Large intestine (tissue), 3 donors: ENCODE results near the gene TEPSIN. TPM values are rescaled to one million over a fixed set of nuclear protein-coding genes. Genes with fewer than 3 reads are reported as not detected.

Source experiments
- DNase-seq, 2 donors: peaks; one replicate each; pipeline versions ENCODE4 v3.0.0 to v3.0.0-alpha.2; 2013
- H3K27ac ChIP-seq: one replicate; pipeline ENCODE4 v1.5.1; 2013; ENCODE audit warnings: low read length
- H3K27me3 ChIP-seq: 2 replicates; pipeline ENCODE4 v1.6.1; 2013; ENCODE audit warnings: low read length; ENCODE audit not compliant: control insufficient read depth, insufficient read depth
- H3K36me3 ChIP-seq: 2 replicates; pipeline ENCODE4 v1.6.1; 2013; ENCODE audit warnings: low read length; ENCODE audit not compliant: control insufficient read depth, insufficient read depth
- H3K4me1 ChIP-seq: one replicate; pipeline ENCODE4 v1.6.1; 2013; ENCODE audit warnings: low read length; ENCODE audit not compliant: control insufficient read depth, insufficient read depth
- H3K4me3 ChIP-seq: one replicate; pipeline ENCODE4 v1.5.1; 2013; ENCODE audit warnings: low read length
- H3K9me3 ChIP-seq: one replicate; pipeline ENCODE4 v1.6.1; 2013; ENCODE audit warnings: mild to moderate bottlenecking, low read depth, low read length, moderate library complexity; ENCODE audit not compliant: control insufficient read depth
- WGBS: methylation state at CpG from one replicate; pipeline ENCODE4 v1.1.5; 2013; ENCODE audit warnings: low lambda C conversion rate; ENCODE audit not compliant: insufficient coverage; 5-methylcytosine and 5-hydroxymethylcytosine counted together
- polyA plus RNA-seq: library from polyadenylated mRNA; unstranded; fragments of 120-200 nt; gene quantifications from one replicate; pipeline ENCODE4 v1.2.1, GENCODE V29; 2013

TEPSIN gene
- polyA plus RNA-seq, 1 donor, result 32.1 TPM

DNA sequence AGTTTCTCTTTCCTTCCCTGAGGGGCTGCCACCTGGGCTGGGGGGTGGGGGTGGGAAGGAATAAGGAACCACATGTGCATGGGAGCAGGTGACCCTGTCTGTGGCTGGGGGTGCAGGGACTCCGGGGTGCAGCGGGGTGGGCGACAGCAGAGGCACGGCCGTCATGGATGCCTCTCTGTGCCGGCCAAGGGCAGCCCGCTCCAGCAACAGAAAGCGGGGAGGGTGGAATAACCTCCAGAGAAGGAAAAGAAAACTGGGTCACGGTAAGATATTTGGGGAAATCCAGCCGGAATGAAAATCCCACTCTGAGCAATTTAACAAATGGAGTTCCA lies 4.4 kb upstream of the TEPSIN start:
- Histone ChIP-seq H3K9me3 (peaks cover 3% of the 10 kb centered on the region), H3K36me3 (peaks cover 16% of the 10 kb centered on the region), H3K27me3 (no peaks in the 10 kb centered on the region), H3K4me1 (peaks cover 5% of the 10 kb centered on the region), H3K27ac (no peak overlapping the region), H3K4me3 (no peak overlapping the region)
- no peak for DNase-seq
- 100% methylated on average over 1 of the region's 10 CpGs for WGBS

DNA sequence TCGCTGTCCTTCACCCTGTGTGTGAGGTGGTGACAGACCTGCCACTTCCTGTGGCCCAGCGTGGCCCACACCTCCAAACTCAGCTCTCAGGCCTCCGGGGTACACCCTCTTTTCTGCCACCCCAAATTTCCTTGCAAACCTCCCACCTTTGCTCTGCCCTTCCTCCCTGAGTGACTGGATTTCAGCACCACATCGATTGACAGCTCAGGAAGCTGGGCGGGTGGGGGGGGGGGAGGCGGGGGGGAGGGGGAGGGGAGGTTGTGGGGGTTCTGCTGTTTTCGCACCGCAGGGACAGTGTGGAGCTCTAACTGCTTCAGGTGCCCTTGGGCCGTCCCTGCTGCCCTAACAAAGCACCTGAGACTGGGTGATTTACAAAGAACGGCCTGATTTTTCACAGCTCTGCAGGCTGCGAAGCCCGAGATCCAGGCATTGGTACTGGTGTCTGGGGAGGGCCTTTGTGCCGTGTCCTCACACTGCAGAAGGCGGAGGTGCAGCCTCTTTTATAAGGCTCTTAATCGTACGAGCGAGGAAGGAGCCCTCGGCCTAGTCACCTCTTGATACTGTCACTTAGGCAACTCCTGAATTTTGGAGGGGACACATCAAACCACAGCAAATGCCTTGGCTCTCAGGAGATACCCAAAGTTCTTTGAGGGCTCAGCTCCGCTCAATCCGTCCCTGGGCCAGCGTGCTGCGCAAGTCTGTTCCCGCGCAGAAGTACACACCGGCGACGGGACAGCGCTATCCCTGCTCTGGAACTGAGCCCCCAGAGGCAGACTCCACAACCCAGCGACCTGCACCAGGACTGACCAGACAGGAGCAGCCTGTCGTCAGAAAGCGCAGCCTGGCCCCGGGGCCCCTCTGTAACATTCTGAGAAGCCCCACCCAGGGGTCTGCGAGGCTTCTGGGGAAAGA lies 3.8 kb upstream of the TEPSIN start:
- WGBS, result no CpG with 5 or more reads among the region's 33 CpGs
- peaks cover 16% of the 10 kb centered on the region for H3K36me3 ChIP-seq

DNA sequence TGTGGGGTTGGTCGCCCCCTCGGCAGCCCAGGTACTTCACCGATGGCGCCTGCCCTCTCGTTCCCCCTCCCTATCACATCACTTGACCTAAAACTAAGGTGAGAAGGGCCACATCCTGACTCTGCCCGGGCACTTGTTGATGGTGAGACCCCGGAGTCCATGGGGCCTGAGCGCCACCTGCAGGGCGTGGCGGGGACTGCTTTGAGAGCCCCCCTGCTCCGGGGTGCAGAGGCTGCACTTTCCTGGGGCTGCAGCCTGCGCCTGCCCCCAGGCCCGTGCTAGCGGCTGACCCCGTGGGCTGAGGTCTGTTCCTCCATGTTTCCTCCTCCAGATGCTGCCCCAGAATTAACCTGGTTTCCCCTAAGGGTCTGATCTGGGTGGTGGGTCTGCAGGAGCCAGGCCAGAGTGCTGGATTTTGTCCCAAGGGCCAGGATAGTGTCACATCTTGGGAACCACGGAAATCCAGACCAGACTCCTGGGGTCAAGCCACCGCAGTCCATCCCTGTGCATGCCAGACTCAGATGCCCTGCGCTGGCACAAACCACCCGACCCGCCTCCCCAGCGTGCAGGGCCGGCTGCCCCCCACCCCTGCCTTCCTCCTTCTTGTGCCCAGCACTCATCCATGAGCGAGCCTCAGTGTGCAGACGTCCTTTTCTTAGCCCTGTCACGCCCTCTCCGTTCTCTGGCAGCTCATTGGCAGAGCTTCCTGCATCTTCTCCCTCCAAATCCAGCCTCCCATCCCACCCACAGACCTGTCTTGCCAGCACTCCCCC lies 3.0 kb upstream of the TEPSIN start:
- Histone ChIP-seq H3K27ac (no peak overlapping the region), H3K36me3 (peaks cover 17% of the 10 kb centered on the region), H3K27me3 (no peaks in the 10 kb centered on the region), H3K4me3 (no peak overlapping the region), H3K4me1 (peaks cover 17% of the 10 kb centered on the region), H3K9me3 (peaks cover 3% of the 10 kb centered on the region)
- DNase-seq, result peak in 1 of 2 donors; percentile 26
- 80% methylated on average over 1 of the region's 26 CpGs for WGBS

More for the DNA sequence above, 3.8 kb upstream of the TEPSIN start:
- no peak overlapping the region for H3K27ac ChIP-seq
- H3K27me3 ChIP-seq, result no peaks in the 10 kb centered on the region
- H3K4me3 ChIP-seq, result no peak overlapping the region
- peaks cover 9% of the 10 kb centered on the region for H3K4me1 ChIP-seq
- DNase-seq, result no peak
- peaks cover 3% of the 10 kb centered on the region for H3K9me3 ChIP-seq

DNA sequence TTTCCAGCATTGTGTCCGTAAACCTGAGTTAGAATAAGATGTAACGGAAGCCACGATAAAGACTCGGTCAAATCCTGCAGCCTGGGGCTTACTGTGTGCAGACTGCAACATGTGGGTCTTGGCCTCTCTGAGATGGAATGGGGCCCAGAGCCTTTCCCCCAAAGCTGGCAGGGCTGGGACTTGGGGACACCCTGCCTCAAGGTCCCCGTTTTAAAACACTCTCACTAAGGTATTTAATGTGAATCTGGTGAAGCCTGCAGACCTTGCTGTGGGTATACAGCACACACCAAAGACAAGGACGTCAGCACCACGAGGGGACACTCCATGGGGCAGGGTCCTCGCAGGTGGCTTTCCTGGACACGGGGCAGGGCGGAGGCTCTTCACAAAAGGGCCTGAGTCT lies 2.3 kb upstream of the TEPSIN start:
- H3K27me3 ChIP-seq, result no peaks in the 10 kb centered on the region
- no peak overlapping the region for H3K27ac ChIP-seq
- DNase-seq, result no peak
- H3K9me3 ChIP-seq, result peaks cover 1% of the 10 kb centered on the region
- WGBS, result no CpG with 5 or more reads among the region's 10 CpGs
- peaks cover 17% of the 10 kb centered on the region for H3K4me1 ChIP-seq
- H3K4me3 ChIP-seq, result no peak overlapping the region
- peaks cover 14% of the 10 kb centered on the region for H3K36me3 ChIP-seq

DNA sequence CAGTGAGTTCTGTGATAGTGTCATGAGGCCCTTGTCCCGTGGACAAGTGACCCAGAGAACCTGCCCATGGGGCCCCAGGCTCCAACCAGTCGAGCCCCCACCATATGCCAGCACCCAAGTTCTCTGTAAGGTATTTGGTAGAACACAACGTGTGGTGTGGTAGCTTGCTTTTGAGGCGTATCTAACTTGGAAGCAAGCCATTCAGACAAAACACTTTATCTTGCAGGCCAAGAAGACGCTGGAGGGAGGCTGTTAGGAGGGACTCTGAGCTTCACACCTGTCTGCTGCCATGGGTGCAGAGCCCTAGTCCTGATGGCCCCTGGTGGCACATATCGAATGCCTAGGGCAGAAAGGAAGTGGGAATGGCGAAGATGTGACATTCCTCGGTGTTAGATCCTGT lies 1.9 kb upstream of the TEPSIN start:
- WGBS, result no CpG with 5 or more reads among the region's 8 CpGs
- no peaks in the 10 kb centered on the region for H3K27me3 ChIP-seq
- no peak overlapping the region for H3K4me3 ChIP-seq
- peaks cover 17% of the 10 kb centered on the region for H3K4me1 ChIP-seq
- H3K27ac ChIP-seq, result no peak overlapping the region
- peaks cover 11% of the 10 kb centered on the region for H3K36me3 ChIP-seq
- no peaks in the 10 kb centered on the region for H3K9me3 ChIP-seq
- no peak for DNase-seq

DNA sequence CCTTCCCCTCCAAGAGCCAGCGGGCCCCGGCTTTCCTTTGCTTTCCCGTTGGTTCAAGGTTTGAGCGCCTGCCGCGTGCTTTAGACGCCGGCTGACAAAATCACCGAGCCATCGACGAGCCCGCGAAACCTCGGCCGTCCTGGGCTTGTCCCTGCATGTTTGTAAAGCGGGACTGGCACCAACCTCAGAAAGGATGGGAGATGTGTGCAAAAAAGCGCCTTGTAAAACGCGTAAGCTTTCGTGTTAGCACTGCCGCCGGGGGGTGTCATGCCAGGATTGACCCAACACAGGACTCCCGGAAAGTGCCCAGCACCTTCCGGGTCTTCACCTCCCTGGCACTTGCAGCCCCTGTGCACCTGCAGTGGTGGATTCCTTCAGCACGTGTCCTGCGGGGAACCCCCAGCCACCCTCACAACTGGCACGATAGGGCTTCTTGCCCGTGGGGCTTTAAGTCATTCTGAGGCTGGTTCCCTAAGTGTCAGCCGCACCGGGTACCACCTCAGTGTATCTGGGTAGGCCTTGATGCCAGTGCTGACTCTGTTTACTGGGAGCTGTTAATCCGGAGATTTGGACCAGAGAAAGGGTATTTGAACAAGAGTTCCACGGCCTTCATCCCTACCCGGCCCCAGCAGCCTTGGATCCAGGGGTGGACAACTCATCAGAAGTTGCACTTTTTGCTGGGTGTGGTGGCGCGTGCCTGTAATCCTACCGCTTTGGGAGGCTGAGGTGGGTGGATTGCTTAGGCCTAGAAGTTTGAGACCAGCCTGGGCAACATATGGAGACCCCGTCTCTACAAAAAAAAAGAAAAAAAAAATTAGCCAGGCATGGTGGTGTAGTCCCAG lies 1.1 kb upstream of the TEPSIN start:
- WGBS, result no CpG with 5 or more reads among the region's 37 CpGs

DNA sequence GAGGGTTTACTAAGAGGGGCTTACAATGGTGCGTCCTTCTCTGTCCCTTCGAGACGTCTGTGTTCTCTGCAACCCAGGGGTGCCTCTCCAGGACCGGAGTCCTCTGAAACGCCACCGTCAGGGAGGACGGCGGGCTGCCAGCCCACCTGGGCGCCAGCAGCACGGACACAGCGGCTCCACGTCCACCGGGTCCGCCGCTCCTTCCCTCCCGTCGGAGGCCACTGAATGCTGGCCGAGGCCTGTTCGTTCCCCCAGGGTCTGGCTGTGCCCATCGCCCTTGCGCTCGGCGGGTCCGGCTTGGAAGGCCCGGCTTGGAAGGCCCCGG lies 403 bp downstream of the TEPSIN start:
- no CpG with 5 or more reads among the region's 26 CpGs for WGBS
- Histone ChIP-seq H3K4me3 (peak overlapping the region; percentile 66), H3K4me1 (peaks cover 17% of the 10 kb centered on the region), H3K27ac (no peak overlapping the region), H3K27me3 (no peaks in the 10 kb centered on the region), H3K36me3 (peaks cover 16% of the 10 kb centered on the region), H3K9me3 (no peaks in the 10 kb centered on the region)
- no peak for DNase-seq

More for the DNA sequence above, 1.1 kb upstream of the TEPSIN start:
- DNase-seq, result no peak
- Histone ChIP-seq H3K9me3 (no peaks in the 10 kb centered on the region), H3K4me1 (peaks cover 17% of the 10 kb centered on the region), H3K4me3 (peak overlapping the region; percentile 75), H3K27me3 (no peaks in the 10 kb centered on the region), H3K27ac (no peak overlapping the region), H3K36me3 (peaks cover 10% of the 10 kb centered on the region)

DNA sequence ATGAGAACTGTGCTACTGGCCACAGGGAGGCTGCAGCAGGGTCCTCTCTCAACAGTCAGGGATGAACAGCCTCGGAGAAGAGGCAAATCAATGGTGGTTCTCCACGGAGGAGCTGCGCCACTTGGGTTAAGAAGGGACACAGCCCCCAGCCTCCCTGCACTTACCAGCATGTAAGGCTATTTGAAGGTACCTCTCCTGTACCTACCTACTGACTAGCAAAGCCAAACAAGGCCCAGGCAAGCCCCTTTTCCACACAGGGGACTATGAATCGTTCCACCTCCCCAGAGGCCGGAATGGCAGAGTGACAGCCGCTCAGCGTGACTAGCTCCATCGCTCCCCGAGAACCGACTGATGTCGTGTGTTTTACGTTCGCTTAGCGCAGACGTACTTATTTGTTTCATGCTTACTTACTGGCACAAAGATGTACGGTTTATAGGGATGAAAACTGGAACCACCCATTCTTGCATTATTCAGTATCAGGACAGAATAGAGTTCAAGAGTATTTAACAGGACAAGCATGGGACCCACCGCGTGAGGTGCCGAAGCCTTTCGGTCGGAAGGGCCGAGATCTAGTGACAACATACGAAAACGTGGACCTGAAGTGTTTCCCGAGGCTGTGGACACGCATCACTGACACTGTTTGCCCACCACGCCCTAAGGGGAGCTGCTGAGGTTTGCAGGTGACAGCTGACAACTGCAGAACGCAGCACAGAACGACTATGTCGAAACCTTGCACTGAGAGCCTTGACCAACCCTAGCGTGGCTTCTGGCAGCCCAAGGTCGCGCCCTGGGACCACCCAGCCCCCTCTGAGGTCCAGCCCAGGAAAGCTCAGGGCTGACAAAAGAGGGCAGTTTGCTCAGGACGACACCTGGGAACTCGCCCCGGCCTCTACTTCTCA lies 1.0 kb downstream of the TEPSIN start:
- H3K36me3 ChIP-seq, result peaks cover 22% of the 10 kb centered on the region
- peak overlapping the region; percentile 66 for H3K4me3 ChIP-seq
- DNase-seq, result no peak
- no peaks in the 10 kb centered on the region for H3K27me3 ChIP-seq
- H3K27ac ChIP-seq, result no peak overlapping the region
- H3K4me1 ChIP-seq, result peaks cover 17% of the 10 kb centered on the region
- peaks cover 2% of the 10 kb centered on the region for H3K9me3 ChIP-seq
- 80% methylated on average over 1 of the region's 36 CpGs for WGBS

DNA sequence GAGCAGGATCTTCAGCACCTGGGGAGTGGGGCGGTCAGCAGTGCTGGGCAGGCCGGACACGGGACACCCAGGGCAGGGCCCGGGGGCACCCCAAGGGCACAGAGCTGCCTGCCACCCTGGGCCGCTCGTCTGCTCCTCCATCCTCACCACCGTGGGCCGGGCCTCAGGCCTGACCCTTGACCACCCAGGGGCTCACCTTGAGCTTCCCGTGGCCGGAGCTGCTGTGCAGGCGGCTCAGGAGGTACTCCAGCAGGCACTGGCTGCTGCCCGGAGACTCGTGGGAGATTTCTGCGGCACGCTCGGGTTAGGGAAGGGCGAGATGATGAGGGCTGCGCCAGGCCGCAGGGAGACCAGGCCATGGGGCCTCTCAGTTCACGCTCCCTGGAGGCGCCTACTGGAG lies 2.1 kb downstream of the TEPSIN start:
- WGBS, result no CpG with 5 or more reads among the region's 21 CpGs
- H3K27ac ChIP-seq, result no peak overlapping the region
- no peaks in the 10 kb centered on the region for H3K27me3 ChIP-seq
- peaks cover 17% of the 10 kb centered on the region for H3K4me1 ChIP-seq
- peaks cover 2% of the 10 kb centered on the region for H3K9me3 ChIP-seq
- no peak overlapping the region for H3K4me3 ChIP-seq
- peaks cover 30% of the 10 kb centered on the region for H3K36me3 ChIP-seq
- DNase-seq, result no peak
